K562 (cell line): ENCODE measurements around the gene WWC2. TPM values are rescaled to one million over a fixed set of nuclear protein-coding genes. Genes with fewer than 3 reads are reported as not detected.

Experiments used
- CBFA2T3 ChIP-seq: fragments of 450-650 bp; IDR thresholded peaks from 2 replicates; pipeline ENCODE4 v1.6.1; 2017
- ETV5 ChIP-seq: sonication (generic); formaldehyde crosslinking; IDR thresholded peaks from 2 replicates; pipeline ENCODE4 v1.4.0; 2020; ENCODE audit warnings: low read depth, mild to moderate bottlenecking, missing genetic modification reagents
- MEIS2 ChIP-seq: fragments of 450-650 bp; IDR thresholded peaks from 2 replicates; pipeline ENCODE4 v1.6.1; 2014; ENCODE audit warnings: mild to moderate bottlenecking; ENCODE audit not compliant: partially characterized antibody
- PHTF2 ChIP-seq: fragments of 250-450 bp; sonication (Bioruptor Pico); IDR thresholded peaks from 2 replicates; pipeline ENCODE4 v1.5.0; 2021; ENCODE audit warnings: mild to moderate bottlenecking
- RBM15 ChIP-seq: fragments of 200-400 bp; formaldehyde crosslinking; IDR thresholded peaks from 2 replicates; pipeline ENCODE4 v1.6.1; 2018; ENCODE audit warnings: mild to moderate bottlenecking, low read length, moderate library complexity; ENCODE audit not compliant: insufficient read depth
- SAFB ChIP-seq: fragments of 200-400 bp; formaldehyde crosslinking; IDR thresholded peaks from 2 replicates; pipeline ENCODE4 v1.6.1; 2017; ENCODE audit warnings: low read depth, low read length, borderline replicate concordance
- TCF3 ChIP-seq: sonication (generic); formaldehyde crosslinking; IDR thresholded peaks from 2 replicates; pipeline ENCODE4 v1.4.0; 2020; ENCODE audit warnings: mild to moderate bottlenecking, missing genetic modification reagents
- TRIM25 ChIP-seq: fragments of 450-650 bp; IDR thresholded peaks from 2 replicates; pipeline ENCODE4 v1.7.0; 2016; ENCODE audit warnings: borderline replicate concordance
- ZNF778 ChIP-seq: fragments of 450-650 bp; formaldehyde crosslinking; IDR thresholded peaks from 2 replicates; pipeline ENCODE4 v1.4.0; 2020; ENCODE audit warnings: mild to moderate bottlenecking, moderate library complexity
- polyA plus RNA-seq, 8 experiments: library from polyadenylated mRNA; depleted of rRNA in 4 of 8; stranded (reverse) in 5 of 8; unstranded in 3 of 8; fragments of >200 nt; fragmentation: Nextera tagmentation in 2 of 8; fragmentation: Illumina TruSeq in 1 of 8; extraction: Ambion mirVana in 2 of 8; extraction: Trizol in 1 of 8; gene quantifications; 2 replicates each; pipeline versions ENCODE4 v1.2.1 to v1.2.3, GENCODE V29; 2011 to 2014; ENCODE audit warnings: inconsistent platforms in 1 of 8, missing spikeins in 1 of 8
- total RNA-seq, 7 experiments: library from RNA; depleted of rRNA in 6 of 7; stranded (reverse); fragments of >200 nt in 6 of 7; fragmentation: Illumina TruSeq in 2 of 7; extraction: Trizol in 2 of 7; gene quantifications; 2 replicates each; pipeline versions ENCODE4 v1.2.1 to v1.2.3, GENCODE V29; 2011 to 2021; ENCODE audit warnings: low replicate concordance in 1 of 7
- TF ChIP-seq, protein P1 (sequence below): fragments of 250-450 bp; sonication (Bioruptor Pico); IDR thresholded peaks from 2 replicates; pipeline ENCODE4 v1.5.0; 2021

The WWC2 gene
- total and polyA plus RNA-seq, 9 of the 15 experiments (the other 6 are each of a cell fraction or from before 2014, with no cell fraction given): 3.7 to 39.4 (median 19.6) TPM

DNA sequence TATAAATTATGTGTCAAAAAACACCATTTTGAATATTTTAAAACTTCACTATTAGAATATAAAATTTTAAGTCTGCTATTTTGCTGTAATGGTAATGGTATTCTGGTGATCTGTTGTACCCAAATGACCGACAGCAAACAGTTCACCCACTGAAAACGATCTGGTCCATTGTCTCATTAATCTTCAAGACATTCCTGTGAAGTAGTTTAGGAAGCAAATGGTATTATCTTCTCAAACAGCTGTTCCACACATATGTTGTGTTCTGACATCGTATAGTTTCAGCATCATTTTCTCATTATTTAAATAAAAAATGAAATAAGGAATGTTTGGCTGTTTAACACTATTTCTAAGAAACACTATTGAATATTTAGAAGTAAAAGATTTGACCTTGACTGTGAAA, 98.1 kb downstream of the WWC2 start (continued):
- TF ChIP-seq, protein P1, sequence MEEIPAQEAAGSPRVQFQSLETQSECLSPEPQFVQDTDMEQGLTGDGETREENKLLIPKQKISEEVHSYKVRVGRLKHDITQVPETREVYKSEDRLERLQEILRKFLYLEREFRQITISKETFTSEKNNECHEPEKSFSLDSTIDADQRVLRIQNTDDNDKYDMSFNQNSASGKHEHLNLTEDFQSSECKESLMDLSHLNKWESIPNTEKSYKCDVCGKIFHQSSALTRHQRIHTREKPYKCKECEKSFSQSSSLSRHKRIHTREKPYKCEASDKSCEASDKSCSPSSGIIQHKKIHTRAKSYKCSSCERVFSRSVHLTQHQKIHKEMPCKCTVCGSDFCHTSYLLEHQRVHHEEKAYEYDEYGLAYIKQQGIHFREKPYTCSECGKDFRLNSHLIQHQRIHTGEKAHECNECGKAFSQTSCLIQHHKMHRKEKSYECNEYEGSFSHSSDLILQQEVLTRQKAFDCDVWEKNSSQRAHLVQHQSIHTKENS (CRISPR knock-in tag): no peak
- TF ChIP-seq TCF3 (CRISPR knock-in tag): peak; percentile 26; the same call in 1 of the 2 replicates
- no peak for TF ChIP-seq RBM15
- TF ChIP-seq PHTF2: no peak
- TF ChIP-seq CBFA2T3: peak; percentile 34; the same call in 1 of the 2 replicates
- no peak for TF ChIP-seq ZNF778 (CRISPR knock-in tag)
- TF ChIP-seq ETV5 (CRISPR knock-in tag): no peak
- TF ChIP-seq MEIS2: peak; percentile 71
- TF ChIP-seq TRIM25: no peak
- TF ChIP-seq SAFB: no peak
